Body of pancreas (tissue), 4 donors: Measurements from ENCODE around the gene ZWINT.

Experiments
- CTCF ChIP-seq, 7 experiments: fragments of 450-650 bp in 4 of 7; fragments of 200-600 bp in 3 of 7; sonication (generic) in 3 of 7; IDR thresholded peaks; one replicate each; pipeline ENCODE4 v1.5.1; 2016 to 2019; ENCODE audit warnings: antibody characterized with exemption in 7 of 7
- POLR2A ChIP-seq, 3 donors: fragments of 450-650 bp; IDR thresholded peaks; one replicate each; pipeline ENCODE4 v1.6.1; 2016; ENCODE audit warnings: antibody characterized with exemption in 3 of 3, mild to moderate bottlenecking in 2 of 3

DNA sequence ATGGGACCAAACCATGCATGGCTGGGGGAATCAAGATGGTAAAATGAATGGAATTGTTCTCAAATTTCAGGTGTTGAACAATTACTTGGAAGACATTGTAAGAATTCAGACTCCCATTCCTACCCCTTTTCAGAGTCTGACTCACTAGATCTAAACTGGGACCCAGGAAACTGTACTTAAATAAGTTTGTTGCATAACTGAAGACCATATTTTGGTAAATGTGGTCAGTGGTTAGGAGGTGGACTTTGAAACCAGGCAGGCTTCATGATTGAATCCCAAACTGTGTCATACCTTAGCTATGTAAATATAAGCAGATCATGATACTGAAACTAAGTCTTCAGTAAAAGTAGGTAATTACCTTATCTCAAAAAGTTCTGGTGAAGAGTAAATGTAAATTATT is 41.7 kb downstream of the ZWINT start:
- TF ChIP-seq CTCF (IDR thresholded peaks at IDR 0.05) = no peak
- TF ChIP-seq POLR2A (IDR thresholded peaks at IDR 0.05) = no peak
